Measurements from ENCODE around the gene DLGAP3.

The DLGAP3 gene

DNA sequence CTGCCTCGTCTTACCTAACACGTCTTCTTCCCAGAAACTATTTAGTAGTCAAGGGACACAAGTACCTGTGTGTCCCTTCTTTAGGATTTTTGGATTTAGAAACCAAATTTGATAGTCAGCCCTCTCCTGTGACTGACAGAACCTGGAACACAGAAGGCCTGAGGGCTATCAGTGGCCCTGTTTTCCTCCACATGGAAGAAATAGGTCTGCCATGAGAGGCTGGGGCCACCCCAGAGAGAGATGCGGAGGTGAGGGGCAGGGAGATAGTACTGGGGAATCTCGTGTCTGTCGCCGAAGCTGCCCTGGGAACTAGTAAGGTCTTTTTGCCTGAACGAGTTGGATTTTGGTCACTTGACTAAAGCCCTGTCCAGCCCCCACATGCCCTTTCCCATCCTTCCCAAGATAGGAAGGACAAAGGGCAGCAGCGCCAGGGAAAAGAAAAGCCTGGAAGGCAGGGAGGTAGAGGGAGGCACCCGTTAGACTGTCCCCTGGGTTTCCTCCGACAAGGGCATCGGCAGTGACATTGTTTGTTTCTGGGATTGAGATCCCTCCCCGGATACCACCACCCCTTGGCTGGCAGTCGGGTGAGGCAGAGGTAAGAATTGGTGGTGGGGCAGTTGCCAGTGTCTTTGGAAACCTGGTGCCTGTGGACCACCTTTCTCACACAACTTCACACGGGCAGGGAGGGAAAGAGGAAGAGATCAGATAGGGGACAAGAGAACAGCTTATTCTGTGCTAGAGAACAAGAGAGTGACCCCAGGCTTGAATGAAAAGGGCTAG lies 89.7 kb downstream of the DLGAP3 start:
- 0 out of 2 replicates have a peak, but pooled peaks cover 4% of the 10 kb centered on the region for H4K20me1 ChIP-seq (ENCODE audit: insufficient read depth, low read length)
- H3K79me2 ChIP-seq (ENCODE audit: insufficient read depth, low read length) = no peaks in the 10 kb centered on the region
- no peaks in the 10 kb centered on the region for H3K36me3 ChIP-seq (ENCODE audit: insufficient read depth, low read length)
- H3K4me1 ChIP-seq (ENCODE audit: insufficient read depth, low read length) = no peaks in the 10 kb centered on the region
- H3K9ac ChIP-seq (ENCODE audit: low read depth, low read length) = no peak overlapping the region
- H3K9me3 ChIP-seq (ENCODE audit: insufficient read depth, low read length, severe bottlenecking) = no peaks in the 10 kb centered on the region
- no peak overlapping the region for H3K27ac ChIP-seq (ENCODE audit: low read length)
- no peaks in the 10 kb centered on the region for H3K27me3 ChIP-seq (ENCODE audit: insufficient read depth, low read length, poor library complexity)
- TF ChIP-seq EZH2 (IDR thresholded peaks at IDR 0.05; ENCODE audit: borderline replicate concordance, low read depth, low read length, severe bottlenecking) = no peak
- TF ChIP-seq, protein P1, sequence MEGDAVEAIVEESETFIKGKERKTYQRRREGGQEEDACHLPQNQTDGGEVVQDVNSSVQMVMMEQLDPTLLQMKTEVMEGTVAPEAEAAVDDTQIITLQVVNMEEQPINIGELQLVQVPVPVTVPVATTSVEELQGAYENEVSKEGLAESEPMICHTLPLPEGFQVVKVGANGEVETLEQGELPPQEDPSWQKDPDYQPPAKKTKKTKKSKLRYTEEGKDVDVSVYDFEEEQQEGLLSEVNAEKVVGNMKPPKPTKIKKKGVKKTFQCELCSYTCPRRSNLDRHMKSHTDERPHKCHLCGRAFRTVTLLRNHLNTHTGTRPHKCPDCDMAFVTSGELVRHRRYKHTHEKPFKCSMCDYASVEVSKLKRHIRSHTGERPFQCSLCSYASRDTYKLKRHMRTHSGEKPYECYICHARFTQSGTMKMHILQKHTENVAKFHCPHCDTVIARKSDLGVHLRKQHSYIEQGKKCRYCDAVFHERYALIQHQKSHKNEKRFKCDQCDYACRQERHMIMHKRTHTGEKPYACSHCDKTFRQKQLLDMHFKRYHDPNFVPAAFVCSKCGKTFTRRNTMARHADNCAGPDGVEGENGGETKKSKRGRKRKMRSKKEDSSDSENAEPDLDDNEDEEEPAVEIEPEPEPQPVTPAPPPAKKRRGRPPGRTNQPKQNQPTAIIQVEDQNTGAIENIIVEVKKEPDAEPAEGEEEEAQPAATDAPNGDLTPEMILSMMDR (IDR thresholded peaks at IDR 0.05; ENCODE audit: borderline replicate concordance, extremely low read depth, low read length, poor library complexity, severe bottlenecking) = no peak
- DNase-seq (no peak), ATAC-seq (ENCODE audit: insufficient read depth, low read depth) (no peak)
- no peak overlapping the region for H3K4me2 ChIP-seq (ENCODE audit: insufficient read depth, low read length)
- H3K4me3 ChIP-seq (ENCODE audit: low read depth in 1 of 2, low read length in 2 of 2) = no peak overlapping the region
- no peak overlapping the region for H2AFZ ChIP-seq (ENCODE audit: low read depth, low read length)

DNA sequence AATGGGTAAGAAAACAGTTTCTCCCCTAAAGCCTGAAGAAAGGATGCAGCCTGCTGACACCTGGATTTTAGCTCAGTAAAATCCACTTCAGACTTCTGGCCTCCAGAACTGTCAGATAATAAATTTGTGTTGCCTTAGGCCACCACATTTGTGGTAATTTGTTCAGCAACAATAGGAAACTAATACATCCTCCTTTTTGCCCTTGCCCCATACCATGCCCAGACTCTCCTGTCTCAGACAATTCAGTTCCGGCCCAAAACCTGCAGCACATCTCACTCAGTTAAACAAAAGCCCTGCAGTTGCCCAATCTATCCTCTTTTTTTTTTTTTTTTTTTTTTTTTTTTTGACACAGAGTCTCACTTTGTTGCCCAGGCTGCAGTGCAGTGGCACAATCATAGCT lies 95.7 kb downstream of the DLGAP3 start:
- H3K4me3 ChIP-seq (ENCODE audit: low read depth in 1 of 2, low read length in 2 of 2) = no peak overlapping the region
- ATAC-seq (ENCODE audit: insufficient read depth, low read depth) (no peak), DNase-seq (no peak)
- no peak overlapping the region for H3K27ac ChIP-seq (ENCODE audit: low read length)
- H3K36me3 ChIP-seq (ENCODE audit: insufficient read depth, low read length) = no peaks in the 10 kb centered on the region
- H3K9ac ChIP-seq (ENCODE audit: low read depth, low read length) = no peak overlapping the region
- no peaks in the 10 kb centered on the region for H3K9me3 ChIP-seq (ENCODE audit: insufficient read depth, low read length, severe bottlenecking)
- no peaks in the 10 kb centered on the region for H3K4me1 ChIP-seq (ENCODE audit: insufficient read depth, low read length)
- no peak overlapping the region for H2AFZ ChIP-seq (ENCODE audit: low read depth, low read length)
- no peak for TF ChIP-seq EZH2 (IDR thresholded peaks at IDR 0.05; ENCODE audit: borderline replicate concordance, low read depth, low read length, severe bottlenecking)
- TF ChIP-seq, protein P1 (IDR thresholded peaks at IDR 0.05; ENCODE audit: borderline replicate concordance, extremely low read depth, low read length, poor library complexity, severe bottlenecking) = no peak
- H4K20me1 ChIP-seq (ENCODE audit: insufficient read depth, low read length) = 0 out of 2 replicates have a peak, but pooled peaks cover 3% of the 10 kb centered on the region
- H3K79me2 ChIP-seq (ENCODE audit: insufficient read depth, low read length) = no peaks in the 10 kb centered on the region
- no peaks in the 10 kb centered on the region for H3K27me3 ChIP-seq (ENCODE audit: insufficient read depth, low read length, poor library complexity)
- H3K4me2 ChIP-seq (ENCODE audit: insufficient read depth, low read length) = no peak overlapping the region

DNA sequence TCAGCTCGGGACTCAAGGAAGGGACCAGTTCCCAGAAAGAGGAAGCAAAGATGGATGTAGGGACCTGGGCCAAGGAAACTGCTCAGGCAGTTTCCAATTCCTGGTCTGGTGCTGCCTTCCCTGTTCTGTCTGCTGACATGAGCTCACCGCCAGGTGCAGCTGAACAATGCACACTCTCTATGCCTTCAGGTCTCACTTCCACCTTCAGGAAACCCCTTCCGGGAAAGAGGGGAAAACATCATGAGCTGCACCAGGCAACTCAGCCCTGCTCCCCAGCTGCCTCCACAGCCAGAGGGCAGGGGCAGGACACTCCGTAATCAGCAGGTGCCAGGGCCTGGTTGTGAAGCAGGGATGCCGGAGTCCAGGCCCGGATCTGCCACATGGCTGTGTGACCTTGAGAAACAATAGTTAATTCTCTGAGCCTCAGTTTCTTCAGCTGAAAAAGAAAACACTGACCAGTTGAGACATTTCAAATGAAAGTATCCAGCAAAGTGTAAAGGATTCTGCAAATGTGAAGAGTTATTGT lies 97.7 kb downstream of the DLGAP3 start:
- Histone ChIP-seq H4K20me1 (ENCODE audit: insufficient read depth, low read length) (0 out of 2 replicates have a peak, but pooled peaks cover 3% of the 10 kb centered on the region), H3K36me3 (ENCODE audit: insufficient read depth, low read length) (no peaks in the 10 kb centered on the region), H3K4me2 (ENCODE audit: insufficient read depth, low read length) (no peak overlapping the region), H2AFZ (ENCODE audit: low read depth, low read length) (no peak overlapping the region), H3K4me1 (ENCODE audit: insufficient read depth, low read length) (no peaks in the 10 kb centered on the region), H3K27me3 (ENCODE audit: insufficient read depth, low read length, poor library complexity) (no peaks in the 10 kb centered on the region), H3K79me2 (ENCODE audit: insufficient read depth, low read length) (no peaks in the 10 kb centered on the region), H3K9me3 (ENCODE audit: insufficient read depth, low read length, severe bottlenecking) (no peaks in the 10 kb centered on the region), H3K27ac (ENCODE audit: low read length) (no peak overlapping the region), H3K4me3 (ENCODE audit: low read depth in 1 of 2, low read length in 2 of 2) (no peak overlapping the region), H3K9ac (ENCODE audit: low read depth, low read length) (no peak overlapping the region)
- DNase-seq = no peak
- ATAC-seq (ENCODE audit: insufficient read depth, low read depth) = no peak
- no peak for TF ChIP-seq EZH2 (IDR thresholded peaks at IDR 0.05; ENCODE audit: borderline replicate concordance, low read depth, low read length, severe bottlenecking)
- TF ChIP-seq, protein P1 (IDR thresholded peaks at IDR 0.05; ENCODE audit: borderline replicate concordance, extremely low read depth, low read length, poor library complexity, severe bottlenecking) = no peak
